Tibial artery (tissue), 4 donors: Measurements from ENCODE around the gene AZU1.

Experiments
- DNase-seq, 2 donors: peaks; one replicate each; pipeline ENCODE4 v3.0.0-alpha.2; 2019
- H3K27ac ChIP-seq, 2 donors: fragments of 200-600 bp; sonication (generic) in 1 of 2; 1 replicate in 1 of 2; 2 replicates in 1 of 2; pipeline ENCODE4 v1.5.1; 2018 to 2019; ENCODE audit warnings: mild to moderate bottlenecking in 1 of 2
- H3K27me3 ChIP-seq, 2 donors: fragments of 200-600 bp; sonication (generic) in 1 of 2; one replicate each; pipeline versions ENCODE4 v1.5.1 to v1.6.0; 2016 to 2019
- H3K36me3 ChIP-seq, 3 donors: fragments of 200-600 bp; sonication (generic) in 2 of 3; one replicate each; pipeline ENCODE4 v1.5.1; 2016 to 2019; ENCODE audit warnings: mild to moderate bottlenecking in 2 of 3
- H3K4me1 ChIP-seq, 4 donors: fragments of 200-600 bp; sonication (generic) in 2 of 4; 1 replicate in 3 of 4; 2 replicates in 1 of 4; pipeline ENCODE4 v1.5.1; 2016 to 2019
- H3K4me3 ChIP-seq, 2 donors: fragments of 200-600 bp; sonication (generic) in 1 of 2; 1 replicate in 1 of 2; 2 replicates in 1 of 2; pipeline ENCODE4 v1.5.1; 2018 to 2019; ENCODE audit warnings: mild to moderate bottlenecking in 2 of 2
- H3K9me3 ChIP-seq, 3 donors: fragments of 200-600 bp; sonication (generic) in 1 of 3; one replicate each; pipeline ENCODE4 v1.5.1; 2016 to 2019
- CTCF ChIP-seq, 2 experiments: fragments of 200-600 bp in 1 of 2; fragments of 450-650 bp in 1 of 2; IDR thresholded peaks; one replicate each; pipeline ENCODE4 v1.5.1; 2017 to 2019; ENCODE audit warnings: antibody characterized with exemption in 2 of 2, mild to moderate bottlenecking in 1 of 2, moderate library complexity in 1 of 2
- intact Hi-C: fragments of 100-400 bp; cut with DNase I; formaldehyde crosslinking; loops from one replicate; pipeline ENCODE4 v1.15.0; 2023; ENCODE audit warnings: low total_unique reads

Gene AZU1

GRCh38 chr19:827314-827709, 325 bp upstream of the AZU1 start:
- Histone ChIP-seq H3K27ac (no peak overlapping the region), H3K4me1 (peaks cover 0 to 3% (median 2%) of the 10 kb centered on the region in 4 donors), H3K4me3 (no peak overlapping the region), H3K27me3 (peaks cover 5 to 83% of the 10 kb centered on the region in 2 donors), H3K9me3 (no peaks in the 10 kb centered on the region), H3K36me3 (no peaks in the 10 kb centered on the region)
- intact Hi-C loops = no loop called here
- TF ChIP-seq CTCF (IDR thresholded peaks at IDR 0.05) = no peak
- DNase-seq = no peak

GRCh38 chr19:829129-829758, 1.6 kb downstream of the AZU1 start:
- H3K27me3 ChIP-seq = peaks cover 0 to 73% of the 10 kb centered on the region in 2 donors
- H3K27ac ChIP-seq = no peak overlapping the region
- intact Hi-C loops = no loop called here
- DNase-seq = no peak
- H3K4me1 ChIP-seq = no peaks in the 10 kb centered on the region
- no peak overlapping the region for H3K4me3 ChIP-seq
- no peak for TF ChIP-seq CTCF (IDR thresholded peaks at IDR 0.05)
- H3K36me3 ChIP-seq = no peaks in the 10 kb centered on the region
- no peaks in the 10 kb centered on the region for H3K9me3 ChIP-seq

GRCh38 chr19:831407-832369, 4.1 kb downstream of the AZU1 start:
- no peaks in the 10 kb centered on the region for H3K9me3 ChIP-seq
- DNase-seq = no peak
- H3K4me1 ChIP-seq = no peaks in the 10 kb centered on the region
- H3K36me3 ChIP-seq = no peaks in the 10 kb centered on the region
- no peak for TF ChIP-seq CTCF (IDR thresholded peaks at IDR 0.05)
- H3K4me3 ChIP-seq = no peak overlapping the region
- intact Hi-C loops = no loop called here
- H3K27ac ChIP-seq = no peak overlapping the region
- peaks cover 0 to 73% of the 10 kb centered on the region in 2 donors for H3K27me3 ChIP-seq

GRCh38 chr19:834216-834615, 6.6 kb downstream of the AZU1 start:
- no peaks in the 10 kb centered on the region for H3K9me3 ChIP-seq
- peaks cover 0 to 72% of the 10 kb centered on the region in 2 donors for H3K27me3 ChIP-seq
- peaks cover 0 to under 1% (median 0%) of the 10 kb centered on the region in 4 donors for H3K4me1 ChIP-seq
- intact Hi-C loops = no loop called here
- no peak overlapping the region for H3K4me3 ChIP-seq
- no peaks in the 10 kb centered on the region for H3K36me3 ChIP-seq
- no peak for TF ChIP-seq CTCF (IDR thresholded peaks at IDR 0.05)
- DNase-seq = no peak
- no peak overlapping the region for H3K27ac ChIP-seq

GRCh38 chr19:835210-835810, 7.7 kb downstream of the AZU1 start:
- Histone ChIP-seq H3K27me3 (peaks cover 0 to 72% of the 10 kb centered on the region in 2 donors), H3K4me3 (no peak overlapping the region), H3K9me3 (no peaks in the 10 kb centered on the region), H3K27ac (no peak overlapping the region), H3K4me1 (peaks cover 0 to 4% (median 0%) of the 10 kb centered on the region in 4 donors), H3K36me3 (no peaks in the 10 kb centered on the region)
- intact Hi-C loops = no loop called here
- no peak for DNase-seq
- TF ChIP-seq CTCF (IDR thresholded peaks at IDR 0.05) = no peak
